Neural cell (in vitro differentiated cells): ENCODE measurements around the gene SMNDC1. TPM values are rescaled to one million over a fixed set of nuclear protein-coding genes. Genes with fewer than 3 reads are reported as not detected.

Experiments used
- H2AFZ ChIP-seq: fragments of 200-600, 300-800 bp; sonication (generic), shearing (Covaris generic); 2 replicates; pipeline ENCODE4 v1.6.0; 2014; ENCODE audit warnings: low read depth, mild to moderate bottlenecking, antibody characterized with exemption, low read length, moderate library complexity
- H3F3A ChIP-seq: fragments of 200-600 bp; shearing (Covaris generic); 2 replicates; pipeline ENCODE4 v1.6.1; 2016; ENCODE audit warnings: mild to moderate bottlenecking, moderate library complexity, mixed read lengths, antibody characterized with exemption, low read length; ENCODE audit not compliant: insufficient read depth, poor library complexity, severe bottlenecking
- H3K27ac ChIP-seq: fragments of 200-600, 300-800 bp; sonication (generic), shearing (Covaris generic); 2 replicates; pipeline ENCODE4 v1.5.1; 2014; ENCODE audit warnings: mild to moderate bottlenecking, low read length, moderate library complexity
- H3K27me3 ChIP-seq: fragments of 300-800, 200-600 bp; sonication (generic), shearing (Covaris generic); 2 replicates; pipeline ENCODE4 v1.6.0; 2014; ENCODE audit warnings: mild to moderate bottlenecking, low read depth, low read length, moderate library complexity; ENCODE audit not compliant: insufficient read depth
- H3K36me3 ChIP-seq: fragments of 300-800, 200-600 bp; sonication (generic), shearing (Covaris generic); 2 replicates; pipeline ENCODE4 v1.5.1; 2014; ENCODE audit warnings: mild to moderate bottlenecking, antibody characterized with exemption, low read length, moderate library complexity; ENCODE audit not compliant: insufficient read depth
- H3K4me2 ChIP-seq: fragments of 300-800, 200-600 bp; sonication (generic), shearing (Covaris generic); 2 replicates; pipeline ENCODE4 v1.6.0; 2014; ENCODE audit warnings: mild to moderate bottlenecking, low read length
- H3K4me3 ChIP-seq: fragments of 300-800, 200-600 bp; sonication (generic), shearing (Covaris generic); 2 replicates; pipeline ENCODE4 v1.5.1; 2014; ENCODE audit warnings: mild to moderate bottlenecking, low read length, moderate library complexity
- H3K79me2 ChIP-seq: fragments of 200-600 bp; shearing (Covaris generic); replicated peaks from 2 replicates; pipeline ENCODE4 v1.6.0; 2014; ENCODE audit warnings: mild to moderate bottlenecking, low read length, moderate library complexity; ENCODE audit not compliant: insufficient read depth
- H3K9ac ChIP-seq: fragments of 300-800, 200-600 bp; sonication (generic), shearing (Covaris generic); 2 replicates; pipeline ENCODE4 v1.6.1; 2016; ENCODE audit warnings: mild to moderate bottlenecking, low read length, mixed read lengths
- H3K9me2 ChIP-seq: fragments of 200-600 bp; shearing (Covaris generic); 2 replicates; pipeline ENCODE4 v1.6.1; 2016; ENCODE audit warnings: mild to moderate bottlenecking, low read length, mixed read lengths; ENCODE audit not compliant: insufficient read depth
- H3K9me3 ChIP-seq: fragments of 200-600, 300-800 bp; sonication (generic), shearing (Covaris generic); 2 replicates; pipeline ENCODE4 v1.6.1; 2016; ENCODE audit warnings: mild to moderate bottlenecking, mixed run types, low read length, moderate library complexity, mixed read lengths
- H4K20me1 ChIP-seq: fragments of 200-600 bp; shearing (Covaris generic); 2 replicates; pipeline ENCODE4 v1.6.1; 2016; ENCODE audit warnings: mild to moderate bottlenecking, mixed run types; ENCODE audit not compliant: insufficient read depth
- CTCF ChIP-seq: fragments of 450-650 bp; IDR thresholded peaks from 2 replicates; pipeline ENCODE4 v1.5.1; 2014; ENCODE audit warnings: antibody characterized with exemption, mild to moderate bottlenecking, moderate library complexity; ENCODE audit not compliant: poor library complexity, severe bottlenecking
- EP300 ChIP-seq: fragments of 450-650 bp; conservative IDR thresholded peaks from 2 replicates; pipeline ENCODE4 v1.6.1; 2014; ENCODE audit warnings: antibody characterized with exemption, mild to moderate bottlenecking, moderate library complexity; ENCODE audit not compliant: poor library complexity, severe bottlenecking
- EZH2 ChIP-seq: fragments of 200-600, 300-800 bp; shearing (Covaris generic), sonication (generic); IDR thresholded peaks from 2 replicates; pipeline ENCODE4 v1.6.1; 2014; ENCODE audit warnings: antibody characterized with exemption, low read length, borderline replicate concordance, mild to moderate bottlenecking; ENCODE audit not compliant: insufficient read depth, poor library complexity, severe bottlenecking
- MXI1 ChIP-seq: fragments of 450-650 bp; conservative IDR thresholded peaks from 2 replicates; pipeline ENCODE4 v1.6.1; 2014; ENCODE audit warnings: antibody characterized with exemption, mild to moderate bottlenecking; ENCODE audit not compliant: poor library complexity, severe bottlenecking
- POLR2AphosphoS5 ChIP-seq: IDR thresholded peaks from 2 replicates; pipeline ENCODE4 v1.6.1; 2012
- RAD21 ChIP-seq: fragments of 450-650 bp; conservative IDR thresholded peaks from 2 replicates; pipeline ENCODE4 v1.6.1; 2014; ENCODE audit warnings: antibody characterized with exemption, mild to moderate bottlenecking, moderate library complexity
- REST ChIP-seq: IDR thresholded peaks from 2 replicates; pipeline ENCODE4 v1.6.1; 2012; ENCODE audit warnings: borderline replicate concordance
- SMC3 ChIP-seq: fragments of 450-650 bp; conservative IDR thresholded peaks from 2 replicates; pipeline ENCODE4 v1.6.1; 2014; ENCODE audit warnings: antibody characterized with exemption, mild to moderate bottlenecking, moderate library complexity; ENCODE audit not compliant: poor library complexity
- TAF1 ChIP-seq: IDR thresholded peaks from 2 replicates; pipeline ENCODE4 v1.6.1; 2012; ENCODE audit warnings: low read depth
- polyA plus RNA-seq: library from polyadenylated mRNA; depleted of rRNA; stranded (reverse); fragments of >200 nt; gene quantifications from 2 replicates; pipeline ENCODE4 v1.2.3, GENCODE V29; 2014

The SMNDC1 gene
- polyA plus RNA-seq, 1 donor from 2014 or later: 25.9 TPM

GRCh38 chr10:110269374-110270318, 35.1 kb downstream of the SMNDC1 start:
- Histone ChIP-seq H3K27ac (no peak overlapping the region), H3K4me2 (no peak overlapping the region), H3K27me3 (no peaks in the 10 kb centered on the region), H4K20me1 (no peaks in the 10 kb centered on the region), H3K9me3 (no peaks in the 10 kb centered on the region), H3K9me2 (no peaks in the 10 kb centered on the region), H3K79me2 (peaks cover 12% of the 10 kb centered on the region), H2AFZ (no peak overlapping the region), H3F3A (peaks cover 3% of the 10 kb centered on the region), H3K9ac (no peak overlapping the region), H3K36me3 (no peaks in the 10 kb centered on the region), H3K4me3 (no peak overlapping the region)
- no peak for TF ChIP-seq MXI1

- Histone ChIP-seq H2AFZ (no peak overlapping the region), H3K9ac (no peak overlapping the region), H3K9me2 (no peaks in the 10 kb centered on the region), H3K4me2 (no peak overlapping the region), H4K20me1 (no peaks in the 10 kb centered on the region), H3K36me3 (no peaks in the 10 kb centered on the region), H3K27me3 (no peaks in the 10 kb centered on the region), H3K79me2 (peaks cover 6% of the 10 kb centered on the region), H3K9me3 (no peaks in the 10 kb centered on the region), H3F3A (peaks cover 3% of the 10 kb centered on the region), H3K27ac (no peak overlapping the region), H3K4me3 (no peak overlapping the region)
- TF ChIP-seq POLR2AphosphoS5 (no peak), REST (no peak), CTCF (no peak), SMC3 (no peak), EZH2 (no peak), TAF1 (no peak), EP300 (no peak), RAD21 (no peak), MXI1 (no peak)
Observed at GRCh38 chr10:110268971-110269370, 35.7 kb downstream of the SMNDC1 start.
